GM23248 (cell line): Measurements from ENCODE around the gene GALNT18. TPM values are rescaled to one million over a fixed set of nuclear protein-coding genes. Genes with fewer than 3 reads are reported as not detected.
A peak's percentile ranks its signal among the peaks of the same experiment; 100 is the strongest.

ENCODE experiments used
- DNase-seq: peaks from one replicate; pipeline ENCODE4 v3.0.0-alpha.2; 2015
- H2AFZ ChIP-seq: fragments of 200-600 bp; sonication (generic); 2 replicates; pipeline ENCODE4 v1.6.1; 2016; ENCODE audit warnings: antibody characterized with exemption
- H3F3A ChIP-seq: fragments of 200-600 bp; sonication (generic); 2 replicates; pipeline ENCODE4 v1.6.1; 2016; ENCODE audit warnings: mild to moderate bottlenecking, antibody characterized with exemption, mixed run types; ENCODE audit not compliant: insufficient read depth
- H3K27ac ChIP-seq: fragments of 200-600 bp; sonication (generic); 2 replicates; pipeline ENCODE4 v1.5.1; 2016; ENCODE audit warnings: mild to moderate bottlenecking
- H3K27me3 ChIP-seq: fragments of 200-600 bp; sonication (generic); replicated peaks from 2 replicates; pipeline ENCODE4 v1.6.1; 2016; ENCODE audit warnings: mild to moderate bottlenecking; ENCODE audit not compliant: insufficient read depth
- H3K36me3 ChIP-seq: fragments of 200-600 bp; sonication (generic); 2 replicates; pipeline ENCODE4 v1.6.1; 2016; ENCODE audit warnings: low read depth, mild to moderate bottlenecking
- H3K4me1 ChIP-seq: fragments of 200-600 bp; sonication (generic); 2 replicates; pipeline ENCODE4 v1.6.1; 2016; ENCODE audit warnings: mild to moderate bottlenecking; ENCODE audit not compliant: insufficient read depth
- H3K4me2 ChIP-seq: fragments of 200-600 bp; sonication (generic); one replicate; pipeline ENCODE4 v1.6.1; 2016; ENCODE audit warnings: mild to moderate bottlenecking; ENCODE audit not compliant: unreplicated experiment
- H3K4me3 ChIP-seq: fragments of 200-600 bp; sonication (generic); 2 replicates; pipeline ENCODE4 v1.5.1; 2016; ENCODE audit warnings: mild to moderate bottlenecking
- H3K79me2 ChIP-seq: fragments of 200-600 bp; sonication (generic); 2 replicates; pipeline ENCODE4 v1.6.1; 2016; ENCODE audit warnings: mild to moderate bottlenecking; ENCODE audit not compliant: insufficient read depth
- H3K9ac ChIP-seq: fragments of 200-600 bp; sonication (generic); 2 replicates; pipeline ENCODE4 v1.6.1; 2016; ENCODE audit warnings: mild to moderate bottlenecking
- H3K9me2 ChIP-seq: fragments of 200-600 bp; sonication (generic); 2 replicates; pipeline ENCODE4 v1.6.1; 2016; ENCODE audit warnings: mixed run types, mild to moderate bottlenecking, moderate library complexity; ENCODE audit not compliant: insufficient read depth
- H3K9me3 ChIP-seq: fragments of 200-600 bp; sonication (generic); one replicate; pipeline ENCODE4 v1.6.1; 2017; ENCODE audit warnings: low read depth
- H4K20me1 ChIP-seq: fragments of 200-600 bp; sonication (generic); 2 replicates; pipeline ENCODE4 v1.6.0; 2016; ENCODE audit not compliant: insufficient read depth
- EZH2 ChIP-seq: fragments of 200-600 bp; sonication (generic); IDR thresholded peaks from 2 replicates; pipeline ENCODE4 v1.6.1; 2018; ENCODE audit warnings: antibody characterized with exemption, mild to moderate bottlenecking; ENCODE audit not compliant: insufficient read depth, poor library complexity, severe bottlenecking
- EZH2phosphoT487 ChIP-seq: fragments of 200-600 bp; sonication (generic); IDR thresholded peaks from 2 replicates; pipeline ENCODE4 v1.6.1; 2018; ENCODE audit warnings: antibody characterized with exemption, moderate library complexity, mild to moderate bottlenecking, low read depth; ENCODE audit not compliant: insufficient read depth
- WGBS, 2 experiments: methylation state at CpG; one replicate each; pipeline ENCODE4 v1.1.6; 2015 to 2017; ENCODE audit warnings: low lambda C conversion rate in 2 of 2, low coverage in 1 of 2; ENCODE audit errors: missing lambda C conversion rate in 2 of 2; 5-methylcytosine and 5-hydroxymethylcytosine counted together
- in situ Hi-C: fragments of 300-500 bp; cut with MboI; formaldehyde crosslinking; loops from 2 replicates; pipeline ENCODE4 v1.15.0; 2020
- polyA plus RNA-seq: library from polyadenylated mRNA; unstranded; fragments of >200 nt; fragmentation: Nextera tagmentation; extraction: Ambion mirVana; gene quantifications from 2 replicates; pipeline ENCODE4 v1.2.1, GENCODE V29; 2016
- total RNA-seq: library from RNA; depleted of rRNA; stranded (reverse); fragments of >200 nt; shearing (Covaris generic); gene quantifications from 2 replicates; pipeline ENCODE4 v1.2.3, GENCODE V29; 2014

Gene GALNT18
- total and polyA plus RNA-seq, 2 experiments from 2014 or later: 4.1 to 5.6 TPM

GRCh38 chr11:11390068-11390771 is 231.6 kb downstream of the GALNT18 start:
- peaks cover 11% of the 10 kb centered on the region for H3K4me1 ChIP-seq
- H3K4me3 ChIP-seq: no peak overlapping the region
- DNase-seq: no peak
- H3K4me2 ChIP-seq: no peak overlapping the region
- no peaks in the 10 kb centered on the region for H4K20me1 ChIP-seq
- in situ Hi-C loops: no loop called here
- no peaks in the 10 kb centered on the region for H3K79me2 ChIP-seq
- WGBS, 2 experiments: 84 to 87% methylated on average over 5 of the region's 5 CpGs
- H3F3A ChIP-seq: peaks cover 14% of the 10 kb centered on the region
- no peaks in the 10 kb centered on the region for H3K9me3 ChIP-seq
- H3K27ac ChIP-seq: no peak overlapping the region
- H3K36me3 ChIP-seq: no peaks in the 10 kb centered on the region
- H3K9ac ChIP-seq: no peak overlapping the region
- H2AFZ ChIP-seq: no peak overlapping the region
- H3K27me3 ChIP-seq: no peaks in the 10 kb centered on the region
- TF ChIP-seq EZH2phosphoT487 (no peak), EZH2 (no peak)
- no peaks in the 10 kb centered on the region for H3K9me2 ChIP-seq

DNA sequence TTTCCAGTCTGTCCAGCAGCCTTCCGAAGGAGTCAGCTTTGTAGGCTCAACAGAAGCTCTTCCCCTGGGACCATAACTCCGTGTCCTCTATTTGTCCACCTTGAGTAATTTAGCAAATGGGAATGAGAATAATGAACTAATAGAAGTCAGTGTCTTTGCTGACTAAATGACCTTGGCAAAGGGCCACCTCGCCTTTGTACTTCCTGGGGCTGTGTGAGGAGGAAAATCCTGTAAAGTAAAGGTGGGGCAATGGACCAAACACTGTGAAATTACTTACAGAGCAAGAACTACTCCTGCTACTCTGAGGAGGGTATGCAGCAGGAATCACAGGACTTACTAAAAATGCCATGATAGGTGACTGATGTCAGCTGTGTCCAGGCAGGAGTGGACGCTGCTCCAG is 232.6 kb downstream of the GALNT18 start:
- in situ Hi-C loops: no loop called here
- H4K20me1 ChIP-seq: no peaks in the 10 kb centered on the region
- H3K9ac ChIP-seq: no peak overlapping the region
- 71 to 76% methylated on average over 4 of the region's 4 CpGs for WGBS, 2 experiments
- H3K4me3 ChIP-seq: no peak overlapping the region
- no peaks in the 10 kb centered on the region for H3K79me2 ChIP-seq
- H3K36me3 ChIP-seq: no peaks in the 10 kb centered on the region
- TF ChIP-seq EZH2 (no peak), EZH2phosphoT487 (no peak)
- peaks cover 14% of the 10 kb centered on the region for H3F3A ChIP-seq
- DNase-seq: peak; percentile 16
- H2AFZ ChIP-seq: no peak overlapping the region
- no peaks in the 10 kb centered on the region for H3K9me2 ChIP-seq
- no peaks in the 10 kb centered on the region for H3K27me3 ChIP-seq
- H3K9me3 ChIP-seq: no peaks in the 10 kb centered on the region
- no peak overlapping the region for H3K27ac ChIP-seq
- H3K4me2 ChIP-seq: no peak overlapping the region
- H3K4me1 ChIP-seq: peaks cover 11% of the 10 kb centered on the region

DNA sequence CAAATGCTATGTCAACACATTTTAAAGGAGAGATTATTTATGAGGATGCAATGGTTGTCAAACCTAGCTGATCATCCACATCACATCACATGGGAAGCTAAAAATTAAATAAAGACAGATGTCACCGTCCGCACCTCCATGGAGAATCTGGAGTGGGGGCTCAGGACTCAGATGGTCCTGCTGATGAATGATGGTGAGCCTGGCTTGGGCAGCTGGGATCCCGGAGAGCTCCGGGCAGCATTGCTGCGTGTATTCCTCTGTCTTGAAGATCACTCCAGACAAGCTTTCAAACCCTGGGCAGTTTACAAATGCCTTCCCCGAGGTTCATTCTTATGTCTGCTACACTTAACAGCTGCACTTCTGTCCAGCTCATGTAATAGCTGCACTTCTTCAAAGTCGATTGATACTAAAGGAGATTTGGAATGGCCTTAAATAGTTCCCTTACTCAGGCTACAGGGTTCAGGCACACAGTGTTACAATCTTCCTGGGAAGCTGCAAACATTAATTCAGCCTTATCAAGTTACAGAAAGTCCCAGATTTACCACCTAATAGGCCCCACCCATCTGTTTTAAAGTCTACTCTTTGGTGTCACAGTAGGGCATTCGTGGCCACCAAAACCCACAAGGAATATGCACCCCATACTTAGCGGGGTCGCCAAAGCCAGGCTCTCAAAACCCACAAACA is 234.0 kb downstream of the GALNT18 start:
- in situ Hi-C loops: no loop called here

DNA sequence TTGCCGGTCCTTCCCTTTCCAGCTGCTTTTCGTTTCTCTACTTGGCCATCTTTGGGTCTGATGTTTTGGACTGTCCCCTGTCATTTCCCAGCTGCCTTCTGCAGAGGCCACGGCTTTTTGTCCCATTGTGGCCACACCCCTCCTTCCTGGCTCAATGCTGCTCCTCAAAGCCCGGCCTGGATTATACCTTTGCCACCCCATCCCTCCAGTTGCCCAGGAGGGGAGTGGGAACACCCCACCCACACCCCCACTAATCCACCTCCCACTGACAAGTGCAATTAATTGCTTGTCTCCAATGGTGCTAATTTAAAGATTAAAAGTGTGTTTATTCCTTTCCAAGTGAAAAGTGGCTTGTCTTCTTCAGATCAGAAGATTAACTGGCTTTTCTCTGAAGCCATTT is 234.6 kb downstream of the GALNT18 start:
- no peaks in the 10 kb centered on the region for H3K36me3 ChIP-seq
- 46 to 54% methylated on average over 4 of the region's 4 CpGs for WGBS, 2 experiments
- H3K4me1 ChIP-seq: peaks cover 8% of the 10 kb centered on the region
- H3K9ac ChIP-seq: no peak overlapping the region
- no peak overlapping the region for H3K4me2 ChIP-seq
- TF ChIP-seq EZH2: no peak
- DNase-seq: no peak
- H3F3A ChIP-seq: peaks cover 12% of the 10 kb centered on the region
- no peaks in the 10 kb centered on the region for H4K20me1 ChIP-seq
- no peaks in the 10 kb centered on the region for H3K79me2 ChIP-seq
- no peaks in the 10 kb centered on the region for H3K9me3 ChIP-seq
- no peak overlapping the region for H2AFZ ChIP-seq
- no peaks in the 10 kb centered on the region for H3K9me2 ChIP-seq
- no peak overlapping the region for H3K27ac ChIP-seq
- no peaks in the 10 kb centered on the region for H3K27me3 ChIP-seq
- H3K4me3 ChIP-seq: no peak overlapping the region
- in situ Hi-C loops: no loop called here

More for the DNA sequence above, 234.0 kb downstream of the GALNT18 start:
- Histone ChIP-seq H3F3A (peaks cover 14% of the 10 kb centered on the region), H3K9me2 (no peaks in the 10 kb centered on the region), H3K27me3 (no peaks in the 10 kb centered on the region), H3K9me3 (no peaks in the 10 kb centered on the region), H3K4me3 (no peak overlapping the region), H3K79me2 (no peaks in the 10 kb centered on the region), H3K36me3 (no peaks in the 10 kb centered on the region), H4K20me1 (no peaks in the 10 kb centered on the region), H3K27ac (no peak overlapping the region), H2AFZ (no peak overlapping the region), H3K4me2 (no peak overlapping the region), H3K4me1 (peaks cover 11% of the 10 kb centered on the region), H3K9ac (no peak overlapping the region)
- no peak for TF ChIP-seq EZH2phosphoT487
- TF ChIP-seq EZH2: no peak
- WGBS, 2 experiments: 74 to 76% methylated on average over 10 of the region's 10 CpGs
- no peak for DNase-seq
